ENCODE data around the gene FGGY. TPM values are rescaled to one million over a fixed set of nuclear protein-coding genes. Genes with fewer than 3 reads are reported as not detected.

FGGY gene
- total RNA-seq, 1 experiment from 2014 or later: 14.6 TPM

- no peak overlapping the region for H3K23ac ChIP-seq (ENCODE audit: insufficient read length, low read depth, low read length)
- no peak overlapping the region for H3K4me2 ChIP-seq (ENCODE audit: insufficient read depth, insufficient read length, low read length)
- no peak overlapping the region for H2AK5ac ChIP-seq (ENCODE audit: insufficient read length, low read length)
- H4K20me1 ChIP-seq (ENCODE audit: control insufficient read depth, insufficient read depth, insufficient read length): no peaks in the 10 kb centered on the region
- no peak for DNase-seq
- no peak overlapping the region for H2BK20ac ChIP-seq (ENCODE audit: low read depth, low read length, poor library complexity, severe bottlenecking)
- H3K9me3 Mint-ChIP-seq: peaks cover 3 to 6% of the 10 kb centered on the region in 2 experiments; a peak in 2 of 5 replicates
- H3K23me2 ChIP-seq (ENCODE audit: insufficient read length, low read depth, low read length, poor library complexity, severe bottlenecking): no peaks in the 10 kb centered on the region
- no peak overlapping the region for H3T11ph ChIP-seq (ENCODE audit: low read length)
- no peaks in the 10 kb centered on the region for H3K27me3 Mint-ChIP-seq (ENCODE audit: low read depth)
- H3K9ac ChIP-seq (ENCODE audit: extremely low read depth, insufficient read length, low read length): no peak overlapping the region
- H3K56ac ChIP-seq (ENCODE audit: insufficient read length, low read depth, low read length): no peak overlapping the region
- H2BK120ac ChIP-seq (ENCODE audit: low read depth, low read length, poor library complexity, severe bottlenecking): no peak overlapping the region
- no peaks in the 10 kb centered on the region for H3K79me2 ChIP-seq (ENCODE audit: insufficient read depth, low read length)
- TF ChIP-seq, protein P1, sequence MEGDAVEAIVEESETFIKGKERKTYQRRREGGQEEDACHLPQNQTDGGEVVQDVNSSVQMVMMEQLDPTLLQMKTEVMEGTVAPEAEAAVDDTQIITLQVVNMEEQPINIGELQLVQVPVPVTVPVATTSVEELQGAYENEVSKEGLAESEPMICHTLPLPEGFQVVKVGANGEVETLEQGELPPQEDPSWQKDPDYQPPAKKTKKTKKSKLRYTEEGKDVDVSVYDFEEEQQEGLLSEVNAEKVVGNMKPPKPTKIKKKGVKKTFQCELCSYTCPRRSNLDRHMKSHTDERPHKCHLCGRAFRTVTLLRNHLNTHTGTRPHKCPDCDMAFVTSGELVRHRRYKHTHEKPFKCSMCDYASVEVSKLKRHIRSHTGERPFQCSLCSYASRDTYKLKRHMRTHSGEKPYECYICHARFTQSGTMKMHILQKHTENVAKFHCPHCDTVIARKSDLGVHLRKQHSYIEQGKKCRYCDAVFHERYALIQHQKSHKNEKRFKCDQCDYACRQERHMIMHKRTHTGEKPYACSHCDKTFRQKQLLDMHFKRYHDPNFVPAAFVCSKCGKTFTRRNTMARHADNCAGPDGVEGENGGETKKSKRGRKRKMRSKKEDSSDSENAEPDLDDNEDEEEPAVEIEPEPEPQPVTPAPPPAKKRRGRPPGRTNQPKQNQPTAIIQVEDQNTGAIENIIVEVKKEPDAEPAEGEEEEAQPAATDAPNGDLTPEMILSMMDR (conservative IDR thresholded peaks at IDR 0.05): no peak
- no peak overlapping the region for H4K5ac ChIP-seq (ENCODE audit: insufficient read length, low read depth, low read length)
- no peak overlapping the region for H2BK12ac ChIP-seq (ENCODE audit: insufficient read length, low read depth, low read length)
- H4K8ac ChIP-seq (replicated peaks; ENCODE audit: insufficient read length, low read depth, low read length): no peak overlapping the region
- H3K79me1 ChIP-seq (ENCODE audit: insufficient read depth, low read depth, low read length, poor library complexity, severe bottlenecking): no peaks in the 10 kb centered on the region
- no peak overlapping the region for H3K18ac ChIP-seq (ENCODE audit: insufficient read length, low read depth, low read length)
- no peak overlapping the region for H3K4ac ChIP-seq (ENCODE audit: low read depth, low read length)
- no peak overlapping the region for H3K27ac ChIP-seq (ENCODE audit: insufficient read length, low read depth, low read length)
- H3K9me3 ChIP-seq (ENCODE audit: control insufficient read depth, low read depth, low read length): no peaks in the 10 kb centered on the region
- H2BK15ac ChIP-seq (ENCODE audit: low read depth, low read length): no peak overlapping the region
- peaks cover 2 to 23% (median 8%) of the 10 kb centered on the region in 3 experiments; a peak in 5 of 7 replicates for H3K36me3 Mint-ChIP-seq (ENCODE audit: insufficient read depth in 1 of 3, low read depth in 3 of 3)
- H3K14ac ChIP-seq (ENCODE audit: insufficient read depth, low read length): no peak overlapping the region
- H3K27ac Mint-ChIP-seq: no peak overlapping the region; a peak in 1 of 7 replicates
- no CpG with 5 or more reads among the region's 2 CpGs for WGBS (ENCODE audit: extremely low coverage, insufficient read length, low lambda C conversion rate)
- H4K91ac ChIP-seq (ENCODE audit: insufficient read length, low read depth, low read length): no peak overlapping the region
- no peak overlapping the region for H2AFZ ChIP-seq (ENCODE audit: low read length)
- H3K27me3 ChIP-seq (ENCODE audit: insufficient read depth, low read length): no peaks in the 10 kb centered on the region
- no peak overlapping the region for H3K4me3 Mint-ChIP-seq
- no peak overlapping the region for H2BK5ac ChIP-seq (ENCODE audit: insufficient read length, low read length)
- peaks cover 38 to 45% of the 10 kb centered on the region in 2 experiments for H3K4me1 Mint-ChIP-seq
- peaks cover 5% of the 10 kb centered on the region; the same call in 1 of the 2 replicates for H3K4me1 ChIP-seq (ENCODE audit: insufficient read depth, low read length)
Observed at GRCh38 chr1:59314776-59315528, 18.1 kb downstream of the FGGY start.
